ENCODE data around the gene ZSWIM3. TPM values are rescaled to one million over a fixed set of nuclear protein-coding genes. Genes with fewer than 3 reads are reported as not detected.

Gene ZSWIM3
- total and polyA plus RNA-seq, 2 of the 13 experiments (the other 11 are each of a cell fraction or from before 2014, with no cell fraction given): 5.2 to 5.8 TPM

GRCh38 chr20:45920462-45921336, 63.3 kb downstream of the ZSWIM3 start (continued):
- TF ChIP-seq DZIP1 (CRISPR knock-in tag; IDR thresholded peaks at IDR 0.05) (no peak), HNF4A (CRISPR knock-in tag; IDR thresholded peaks at IDR 0.05) (no peak), XRCC5 (optimal IDR thresholded peaks at IDR 0.05; ENCODE audit: low read length) (peak; percentile 12), EP300 (IDR thresholded peaks at IDR 0.05; ENCODE audit: low read depth in 2 of 2, low read length in 2 of 2) (peak in 1 of 2 experiments; percentile 14; a peak in 1 of 4 replicates), EP300 (CRISPR knock-in tag; IDR thresholded peaks at IDR 0.05; ENCODE audit: borderline replicate concordance) (no peak; the same call in 1 of the 2 replicates), KLF15 (CRISPR knock-in tag; IDR thresholded peaks at IDR 0.05; ENCODE audit: borderline replicate concordance) (no peak), ARID3A (IDR thresholded peaks at IDR 0.05; ENCODE audit: low read depth, low read length) (no peak), TAF1 (CRISPR knock-in tag; IDR thresholded peaks at IDR 0.05) (peak; percentile 30; the same call in 1 of the 2 replicates), ZNF446 (CRISPR knock-in tag; IDR thresholded peaks at IDR 0.05) (no peak), CEBPZ (IDR thresholded peaks at IDR 0.05; ENCODE audit: low read length) (no peak), ZNF276 (CRISPR knock-in tag; IDR thresholded peaks at IDR 0.05; ENCODE audit: low read depth) (no peak), CBFB (CRISPR knock-in tag; IDR thresholded peaks at IDR 0.05) (no peak), ZNF639 (CRISPR knock-in tag; conservative IDR thresholded peaks at IDR 0.05) (no peak), SPEN (CRISPR knock-in tag; IDR thresholded peaks at IDR 0.05; ENCODE audit: low read depth) (peak; percentile 70; the same call in 1 of the 2 replicates), FOXK1 (CRISPR knock-in tag; IDR thresholded peaks at IDR 0.05; ENCODE audit: borderline replicate concordance, low read depth) (peak; percentile 34; the same call in 1 of the 2 replicates)

All from HepG2 (cell line).